Fibroblast of the aortic adventitia (primary cell): ENCODE data around the gene TJAP1. TPM values are rescaled to one million over a fixed set of nuclear protein-coding genes. Genes with fewer than 3 reads are reported as not detected.

ENCODE experiments used
- DNase-seq: peaks from one replicate; pipeline ENCODE4 v3.0.0-alpha.2; 2010; ENCODE audit warnings: low read depth
- H3K4me3 ChIP-seq: 2 replicates; pipeline ENCODE4 v1.5.1; 2011; ENCODE audit warnings: low read depth, mild to moderate bottlenecking, control low read depth, low read length, moderate library complexity
- CTCF ChIP-seq: IDR thresholded peaks from 2 replicates; pipeline ENCODE4 v1.5.1; 2011; ENCODE audit warnings: mild to moderate bottlenecking, low read length, control low read depth, inconsistent platforms; ENCODE audit not compliant: insufficient read depth
- total RNA-seq: library from RNA; depleted of rRNA; stranded (reverse); fragments of >200 nt; gene quantifications from 2 replicates; pipeline ENCODE4 v1.2.3, GENCODE V29; 2012; ENCODE audit warnings: low replicate concordance

Gene TJAP1, protein sequence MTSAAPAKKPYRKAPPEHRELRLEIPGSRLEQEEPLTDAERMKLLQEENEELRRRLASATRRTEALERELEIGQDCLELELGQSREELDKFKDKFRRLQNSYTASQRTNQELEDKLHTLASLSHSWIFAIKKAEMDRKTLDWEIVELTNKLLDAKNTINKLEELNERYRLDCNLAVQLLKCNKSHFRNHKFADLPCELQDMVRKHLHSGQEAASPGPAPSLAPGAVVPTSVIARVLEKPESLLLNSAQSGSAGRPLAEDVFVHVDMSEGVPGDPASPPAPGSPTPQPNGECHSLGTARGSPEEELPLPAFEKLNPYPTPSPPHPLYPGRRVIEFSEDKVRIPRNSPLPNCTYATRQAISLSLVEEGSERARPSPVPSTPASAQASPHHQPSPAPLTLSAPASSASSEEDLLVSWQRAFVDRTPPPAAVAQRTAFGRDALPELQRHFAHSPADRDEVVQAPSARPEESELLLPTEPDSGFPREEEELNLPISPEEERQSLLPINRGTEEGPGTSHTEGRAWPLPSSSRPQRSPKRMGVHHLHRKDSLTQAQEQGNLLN
- 14.2 and 24.4 TPM in 2 replicates for total RNA-seq

- TF ChIP-seq CTCF = no peak
- peak within 1 kb of the TSS; percentile 85 for H3K4me3 ChIP-seq
- peak; percentile 72 for DNase-seq
These were observed at the start of gene TJAP1 for GRCh38 chr6:43477235-43478007. TJAP1 (plus strand) TSS chr6:43477570; CDS start chr6:43499002, 21,432 bp downstream.

GRCh38 chr6:43428112-43428570 is 49.2 kb upstream of the TJAP1 start:
- peak overlapping the region; percentile 99 for H3K4me3 ChIP-seq
- TF ChIP-seq CTCF = no peak
- peak; percentile 4 for DNase-seq

DNA sequence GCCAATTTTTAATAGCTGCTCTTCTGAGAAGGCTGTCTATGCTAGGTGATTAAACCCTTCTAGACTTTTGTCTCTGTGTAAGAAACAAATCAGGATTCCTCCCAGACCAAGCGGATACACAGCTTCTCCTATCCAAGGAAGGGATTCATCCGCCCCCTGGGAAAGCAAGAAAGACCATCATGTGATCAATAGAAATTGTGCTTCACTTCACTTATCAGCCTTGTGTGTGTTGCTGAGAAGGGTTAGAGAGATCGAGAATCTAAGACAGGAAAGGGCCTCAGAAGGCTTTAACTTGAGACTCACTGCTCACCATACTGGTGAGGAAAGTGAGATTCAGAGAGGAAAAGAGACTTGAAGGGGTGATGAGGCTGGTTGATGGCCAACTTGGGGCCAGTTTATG is 48.5 kb upstream of the TJAP1 start:
- no peak for TF ChIP-seq CTCF
- peak overlapping the region; percentile 99 for H3K4me3 ChIP-seq
- peak; percentile 16 for DNase-seq

- no peak for TF ChIP-seq CTCF
- H3K4me3 ChIP-seq = no peak overlapping the region
- DNase-seq = no peak
These were observed 45.1 kb upstream of the TJAP1 start for GRCh38 chr6:43432009-43432945.

DNA sequence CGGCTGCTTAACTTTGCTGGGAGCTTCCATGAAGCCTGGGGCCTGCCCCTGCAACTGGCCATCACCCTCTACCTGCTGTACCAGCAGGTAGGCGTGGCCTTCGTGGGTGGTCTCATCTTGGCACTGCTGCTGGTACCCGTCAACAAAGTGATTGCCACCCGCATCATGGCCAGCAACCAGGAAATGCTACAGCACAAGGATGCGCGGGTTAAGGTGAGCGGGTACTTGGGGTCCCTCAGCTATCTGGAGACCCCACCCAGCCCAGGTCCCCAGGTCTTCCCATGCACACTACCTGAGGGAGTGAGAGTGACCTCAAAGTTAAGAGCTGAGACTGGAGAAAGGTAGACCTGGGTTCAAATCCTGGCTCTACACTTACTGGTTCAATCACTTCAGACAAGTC is 44.2 kb upstream of the TJAP1 start:
- DNase-seq = no peak
- TF ChIP-seq CTCF = no peak
- H3K4me3 ChIP-seq = no peak overlapping the region
